HUES48 (cell line): ENCODE data around the gene MEGF8.
A peak's percentile ranks its signal among the peaks of the same experiment; 100 is the strongest.

Experiments used
- H3K27ac ChIP-seq: one replicate; pipeline ENCODE4 v1.7.0; 2013; ENCODE audit warnings: low read depth, low read length, inconsistent platforms
- H3K27me3 ChIP-seq: 2 replicates; pipeline ENCODE4 v1.6.1; 2013; ENCODE audit warnings: mild to moderate bottlenecking, low read length; ENCODE audit not compliant: control insufficient read depth, insufficient read depth
- H3K36me3 ChIP-seq: 2 replicates; pipeline ENCODE4 v1.6.1; 2013; ENCODE audit warnings: low read length; ENCODE audit not compliant: control insufficient read depth, insufficient read depth
- H3K4me1 ChIP-seq: 2 replicates; pipeline ENCODE4 v1.6.1; 2013; ENCODE audit warnings: mild to moderate bottlenecking, low read length; ENCODE audit not compliant: control insufficient read depth, insufficient read depth
- H3K4me3 ChIP-seq: 2 replicates; pipeline ENCODE4 v1.5.1; 2013; ENCODE audit warnings: mild to moderate bottlenecking, low read depth, low read length
- H3K9ac ChIP-seq: 2 replicates; pipeline ENCODE4 v1.6.1; 2013; ENCODE audit warnings: mild to moderate bottlenecking, low read depth, low read length, moderate library complexity
- H3K9me3 ChIP-seq: 2 replicates; pipeline ENCODE4 v1.6.1; 2013; ENCODE audit warnings: low read length; ENCODE audit not compliant: control insufficient read depth, insufficient read depth

The MEGF8 gene

DNA sequence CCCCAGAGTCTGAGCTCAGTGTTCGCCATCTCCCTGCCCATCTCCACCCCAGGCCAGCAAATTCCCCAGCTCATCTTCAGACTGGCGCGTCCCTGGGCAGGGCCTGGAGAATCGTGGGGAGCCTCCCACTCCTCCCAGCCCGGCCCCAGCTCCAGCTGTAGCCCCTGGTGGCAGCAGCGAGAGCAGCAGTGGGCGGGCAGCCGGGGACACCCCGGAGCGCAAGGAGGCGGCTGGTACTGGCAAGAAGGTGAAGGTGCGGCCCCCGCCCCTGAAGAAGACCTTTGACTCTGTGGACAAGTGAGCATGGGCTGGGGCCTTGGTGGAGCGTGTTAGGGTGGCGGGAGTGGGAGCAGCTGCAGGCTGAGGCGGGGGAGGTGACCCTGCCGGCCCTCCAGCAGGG is 31.9 kb upstream of the MEGF8 start:
- no peak overlapping the region for H3K27ac ChIP-seq
- no peak overlapping the region for H3K9ac ChIP-seq
- no peaks in the 10 kb centered on the region for H3K9me3 ChIP-seq
- no peak overlapping the region for H3K4me3 ChIP-seq
- H3K4me1 ChIP-seq: peaks cover 5% of the 10 kb centered on the region; the same call in 1 of the 2 replicates
- H3K36me3 ChIP-seq: peaks cover 68% of the 10 kb centered on the region
- H3K27me3 ChIP-seq: no peaks in the 10 kb centered on the region

DNA sequence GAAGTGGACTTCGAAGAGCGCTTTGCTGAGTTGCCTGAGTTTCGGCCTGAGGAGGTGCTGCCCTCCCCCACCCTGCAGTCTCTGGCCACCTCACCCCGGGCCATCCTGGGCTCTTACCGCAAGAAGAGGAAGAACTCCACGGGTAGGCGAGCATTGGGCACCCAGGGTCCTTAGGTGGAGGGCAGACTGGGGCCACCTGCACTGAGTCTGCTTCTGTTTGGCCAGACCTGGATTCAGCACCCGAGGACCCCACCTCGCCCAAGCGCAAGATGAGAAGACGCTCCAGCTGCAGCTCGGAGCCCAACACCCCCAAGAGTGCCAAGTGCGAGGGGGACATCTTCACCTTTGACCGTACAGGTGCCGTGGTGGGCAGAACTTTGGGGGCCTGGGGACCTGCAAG is 31.5 kb upstream of the MEGF8 start:
- Histone ChIP-seq H3K9ac (no peak overlapping the region), H3K27me3 (no peaks in the 10 kb centered on the region), H3K9me3 (no peaks in the 10 kb centered on the region), H3K36me3 (peaks cover 65% of the 10 kb centered on the region), H3K4me3 (no peak overlapping the region), H3K27ac (no peak overlapping the region), H3K4me1 (peaks cover 5% of the 10 kb centered on the region; the same call in 1 of the 2 replicates)

DNA sequence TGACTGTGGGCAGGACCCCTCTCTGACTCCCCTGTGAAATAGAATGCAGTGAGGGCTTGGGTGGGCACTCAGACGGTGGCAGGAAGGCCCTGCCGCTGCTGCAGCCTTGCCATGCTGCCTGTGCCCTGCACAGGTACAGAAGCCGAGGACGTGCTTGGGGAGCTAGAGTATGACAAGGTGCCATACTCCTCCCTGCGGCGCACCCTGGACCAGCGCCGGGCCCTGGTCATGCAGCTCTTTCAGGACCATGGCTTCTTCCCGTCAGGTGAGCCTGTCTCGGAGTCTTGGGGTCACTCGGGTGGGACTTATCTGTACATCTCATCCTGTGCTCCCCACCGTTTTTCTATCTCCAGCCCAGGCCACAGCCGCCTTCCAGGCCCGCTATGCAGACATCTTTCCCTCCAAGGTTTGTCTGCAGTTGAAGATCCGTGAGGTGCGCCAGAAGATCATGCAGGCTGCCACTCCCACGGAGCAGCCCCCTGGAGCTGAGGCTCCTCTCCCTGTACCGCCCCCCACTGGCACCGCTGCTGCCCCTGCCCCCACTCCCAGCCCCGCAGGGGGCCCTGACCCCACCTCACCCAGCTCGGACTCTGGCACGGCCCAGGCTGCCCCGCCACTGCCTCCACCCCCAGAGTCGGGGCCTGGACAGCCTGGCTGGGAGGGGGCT is 30.8 kb upstream of the MEGF8 start:
- Histone ChIP-seq H3K9me3 (no peaks in the 10 kb centered on the region), H3K27ac (no peak overlapping the region), H3K4me1 (peaks cover 5% of the 10 kb centered on the region; the same call in 1 of the 2 replicates), H3K4me3 (no peak overlapping the region), H3K9ac (no peak overlapping the region), H3K27me3 (no peaks in the 10 kb centered on the region), H3K36me3 (peaks cover 59% of the 10 kb centered on the region)

DNA sequence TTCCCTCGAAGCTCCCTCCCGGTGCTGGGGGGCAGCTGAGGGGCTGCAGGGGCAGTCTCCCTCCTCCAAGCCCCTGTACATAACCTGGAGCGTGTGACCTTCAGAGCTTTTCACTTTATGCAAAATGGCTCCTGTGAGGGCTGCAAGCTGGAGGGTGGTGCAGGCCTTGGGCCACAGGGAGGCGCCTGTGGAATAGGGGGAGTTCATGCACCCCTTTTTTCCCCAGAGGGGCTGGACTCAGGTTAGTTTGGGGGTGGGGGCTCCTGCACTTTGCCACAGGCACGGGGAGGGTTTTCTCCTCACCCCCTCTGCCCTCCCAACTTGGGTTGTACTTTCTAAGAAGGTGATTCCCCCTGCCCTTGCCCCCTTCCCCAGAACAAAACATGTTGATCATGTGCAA is 30.1 kb upstream of the MEGF8 start:
- Histone ChIP-seq H3K4me3 (no peak overlapping the region), H3K4me1 (peaks cover 5% of the 10 kb centered on the region; the same call in 1 of the 2 replicates), H3K27ac (peak overlapping the region; percentile 36), H3K9me3 (no peaks in the 10 kb centered on the region), H3K36me3 (peaks cover 57% of the 10 kb centered on the region), H3K9ac (no peak overlapping the region), H3K27me3 (no peaks in the 10 kb centered on the region)

DNA sequence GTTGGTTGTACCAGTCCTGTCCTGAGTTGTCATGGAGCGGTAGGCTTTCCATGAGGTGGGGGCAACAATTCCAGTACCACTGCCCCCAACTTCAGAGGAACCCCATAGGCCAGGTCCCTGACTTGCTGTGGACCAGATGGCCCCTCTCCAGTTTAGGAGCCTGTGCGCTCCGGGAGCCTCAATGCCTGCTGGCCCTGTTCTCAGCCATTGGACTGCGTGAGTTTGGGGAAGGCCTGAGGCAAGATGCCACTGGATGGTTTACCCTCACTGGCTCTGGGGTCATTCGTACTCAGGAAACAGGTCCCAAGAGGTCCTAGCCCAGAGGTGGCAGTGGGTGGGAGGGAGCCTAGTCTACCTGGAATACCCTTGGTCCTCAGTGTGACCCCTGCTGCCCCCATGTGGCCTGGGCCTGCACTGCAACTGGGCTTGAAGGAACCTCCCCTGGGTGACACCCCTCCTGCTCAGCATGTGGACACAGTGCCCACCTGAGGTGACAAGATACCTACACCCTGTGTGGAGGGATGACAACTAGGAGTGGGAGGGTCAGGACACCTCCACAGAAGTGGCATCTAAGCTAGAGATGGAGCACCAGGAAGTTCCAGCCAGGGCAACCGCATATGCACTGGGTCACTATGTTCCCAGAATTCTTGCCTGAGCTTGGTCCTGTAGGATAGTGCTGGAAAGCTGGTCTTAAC is 29.5 kb upstream of the MEGF8 start:
- H3K36me3 ChIP-seq: peaks cover 52% of the 10 kb centered on the region
- H3K9ac ChIP-seq: no peak overlapping the region
- H3K27me3 ChIP-seq: no peaks in the 10 kb centered on the region
- H3K4me3 ChIP-seq: no peak overlapping the region
- H3K4me1 ChIP-seq: peaks cover 4% of the 10 kb centered on the region; the same call in 1 of the 2 replicates
- H3K9me3 ChIP-seq: no peaks in the 10 kb centered on the region
- H3K27ac ChIP-seq: peak overlapping the region; percentile 36

DNA sequence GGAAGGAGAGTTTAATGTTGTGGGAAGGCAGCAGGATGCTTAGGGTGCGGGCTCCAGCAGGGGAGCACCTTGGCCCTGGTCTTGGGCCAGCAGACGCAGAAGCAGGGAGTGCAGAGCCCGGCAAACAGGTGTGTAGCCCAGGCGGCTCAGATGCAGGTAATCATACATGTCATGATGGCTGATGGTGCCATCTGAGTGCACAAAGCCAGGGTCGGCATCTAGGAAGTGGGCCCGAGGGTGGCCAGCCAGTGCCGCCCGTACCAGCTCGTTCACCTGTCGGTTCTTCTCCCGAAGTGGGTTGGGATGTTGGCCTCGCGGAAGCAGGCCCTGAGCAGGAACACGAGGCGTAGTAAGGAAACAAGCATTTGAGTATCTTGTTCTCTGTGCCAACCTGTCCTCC is 28.4 kb upstream of the MEGF8 start:
- peaks cover 44% of the 10 kb centered on the region for H3K36me3 ChIP-seq
- H3K27ac ChIP-seq: no peak overlapping the region
- no peaks in the 10 kb centered on the region for H3K27me3 ChIP-seq
- no peaks in the 10 kb centered on the region for H3K9me3 ChIP-seq
- H3K4me1 ChIP-seq: peaks cover 7% of the 10 kb centered on the region
- no peak overlapping the region for H3K9ac ChIP-seq
- no peak overlapping the region for H3K4me3 ChIP-seq

DNA sequence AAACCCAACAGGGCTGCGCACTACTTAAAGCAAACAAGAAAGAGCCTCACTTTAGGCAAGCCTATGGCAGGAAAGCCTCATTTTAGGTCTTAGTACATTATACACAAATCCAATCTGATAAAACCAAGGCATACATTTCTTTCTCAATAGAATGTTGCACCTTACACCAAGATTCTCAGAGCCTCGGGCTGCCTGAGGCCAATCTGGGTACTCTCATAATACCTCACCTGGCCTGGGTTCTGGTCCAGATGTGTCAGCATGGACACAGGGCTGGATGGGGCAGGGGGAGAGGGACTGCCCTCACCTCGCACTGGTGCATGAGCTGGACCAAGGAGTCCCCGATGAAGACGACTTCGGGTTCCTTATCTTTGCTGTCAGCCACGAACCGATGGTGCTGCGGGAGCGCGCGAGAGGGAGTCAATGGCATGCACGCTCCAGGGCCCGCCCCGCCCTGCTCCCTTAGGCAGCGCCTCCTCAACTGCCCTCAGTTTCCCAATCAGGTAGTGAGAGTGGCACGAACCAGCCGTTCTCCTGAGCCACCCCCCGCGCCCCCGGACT is 23.7 kb upstream of the MEGF8 start, which contains the start of gene PRR19:
Gene PRR19, plus strand, starts transcription at position 487 of the 558 bp plus-strand sequence. CDS start 7,453 bp downstream, outside the sequence.
- H3K27ac ChIP-seq: peak within 1 kb of the TSS; percentile 74
- H3K27me3 ChIP-seq: no peaks in the 10 kb centered on the region
- peaks cover 14% of the 10 kb centered on the region for H3K4me1 ChIP-seq
- peak within 1 kb of the TSS; percentile 81 for H3K9ac ChIP-seq
- peak within 1 kb of the TSS; percentile 93 for H3K4me3 ChIP-seq
- peaks cover 16% of the 10 kb centered on the region for H3K36me3 ChIP-seq
- H3K9me3 ChIP-seq: no peaks in the 10 kb centered on the region

DNA sequence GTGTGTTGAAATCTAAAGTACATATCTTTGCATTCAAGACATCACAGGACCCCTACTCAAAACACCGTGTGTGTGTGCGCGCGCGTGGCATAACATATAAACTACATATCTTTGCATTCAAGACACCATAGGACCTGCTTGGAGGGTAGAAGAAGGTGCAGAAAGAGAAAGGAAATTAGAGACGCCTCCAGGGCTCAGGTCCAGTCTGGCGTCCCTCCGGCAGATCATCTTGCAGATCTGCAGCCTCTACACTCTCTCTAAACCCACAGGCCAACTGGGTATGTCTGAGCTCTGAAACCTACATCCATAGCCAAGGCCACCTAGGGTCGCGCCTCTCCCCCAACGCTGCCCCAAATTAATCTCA is 22.4 kb upstream of the MEGF8 start:
- Histone ChIP-seq H3K27ac (peak overlapping the region; percentile 74), H3K4me3 (peak overlapping the region; percentile 93), H3K36me3 (peaks cover 10% of the 10 kb centered on the region), H3K27me3 (no peaks in the 10 kb centered on the region), H3K9ac (no peak overlapping the region; the same call in 1 of the 2 replicates), H3K9me3 (no peaks in the 10 kb centered on the region), H3K4me1 (peaks cover 14% of the 10 kb centered on the region)

DNA sequence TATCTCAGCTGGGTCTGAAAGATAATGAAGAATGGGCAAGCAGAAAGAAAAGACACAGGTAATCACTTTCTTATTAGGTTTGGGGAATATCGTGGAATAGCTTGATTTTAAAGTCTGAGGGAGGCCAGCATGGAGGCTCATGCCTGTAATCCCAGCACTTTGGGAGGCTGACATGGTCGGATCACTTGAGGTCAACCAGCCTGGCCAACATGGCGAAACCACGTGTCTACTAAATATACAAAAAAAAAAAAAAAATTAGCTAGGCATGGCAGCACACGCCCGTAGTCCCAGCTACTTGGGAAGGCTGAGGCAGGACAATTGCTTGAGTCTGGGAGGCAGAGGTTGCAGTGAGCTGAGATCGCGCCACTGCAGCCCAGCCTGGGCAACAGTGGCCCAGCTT is 21.6 kb upstream of the MEGF8 start:
- Histone ChIP-seq H3K27me3 (no peaks in the 10 kb centered on the region), H3K36me3 (peaks cover 7% of the 10 kb centered on the region), H3K9ac (no peak overlapping the region), H3K4me1 (peaks cover 14% of the 10 kb centered on the region), H3K9me3 (no peaks in the 10 kb centered on the region), H3K27ac (no peak overlapping the region), H3K4me3 (no peak overlapping the region)

DNA sequence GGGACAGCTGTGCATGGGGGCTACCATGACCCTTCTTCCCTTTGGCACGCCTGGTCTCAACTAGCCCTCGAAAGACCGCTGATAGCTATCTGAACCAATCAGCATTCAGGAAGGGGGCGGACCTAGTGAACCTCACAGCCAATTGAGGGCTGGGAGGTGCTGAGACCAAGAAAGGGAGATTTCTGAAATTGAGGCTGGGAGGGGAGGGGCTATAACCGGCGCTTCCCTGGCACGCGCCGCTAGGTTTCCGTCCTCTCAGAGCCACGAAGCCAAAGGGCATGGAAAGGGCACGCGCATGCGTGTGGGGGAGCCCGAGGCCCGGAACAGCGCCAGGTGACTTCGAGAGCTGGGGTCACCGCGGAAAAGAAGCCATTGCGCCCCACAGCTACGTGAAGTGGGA is 18.8 kb upstream of the MEGF8 start:
- no peaks in the 10 kb centered on the region for H3K36me3 ChIP-seq
- peaks cover 8% of the 10 kb centered on the region for H3K4me1 ChIP-seq
- no peaks in the 10 kb centered on the region for H3K27me3 ChIP-seq
- no peak overlapping the region for H3K9ac ChIP-seq
- H3K4me3 ChIP-seq: no peak overlapping the region
- no peaks in the 10 kb centered on the region for H3K9me3 ChIP-seq
- no peak overlapping the region for H3K27ac ChIP-seq

DNA sequence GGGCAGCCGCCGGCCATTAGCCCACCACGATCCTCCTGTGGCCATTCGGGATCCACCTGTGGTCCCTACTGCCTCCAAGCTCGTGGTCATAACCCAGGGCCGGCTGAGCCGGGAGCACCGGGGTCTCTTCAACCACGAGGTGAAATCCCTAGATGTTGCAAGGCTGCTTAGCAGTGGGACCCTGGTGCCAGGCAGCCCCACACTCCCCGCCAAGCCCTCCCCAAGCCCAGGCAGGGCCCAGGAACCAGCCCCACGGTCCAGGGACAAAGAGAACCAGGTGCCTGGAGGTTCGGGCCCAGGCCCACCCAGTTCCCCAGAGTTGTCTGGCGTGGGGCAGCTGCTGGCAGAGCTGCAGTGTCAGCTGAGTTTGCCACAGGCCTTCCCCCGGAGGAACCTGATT is 15.7 kb upstream of the MEGF8 start:
- peaks cover 13% of the 10 kb centered on the region for H3K27me3 ChIP-seq
- no peak overlapping the region for H3K4me3 ChIP-seq

More for the DNA sequence above, 15.7 kb upstream of the MEGF8 start:
- H3K27ac ChIP-seq: no peak overlapping the region
- no peaks in the 10 kb centered on the region for H3K36me3 ChIP-seq
- no peak overlapping the region for H3K9ac ChIP-seq
- H3K9me3 ChIP-seq: no peaks in the 10 kb centered on the region
- no peaks in the 10 kb centered on the region for H3K4me1 ChIP-seq
